GM12875 (cell line): ENCODE data around the gene CD8A.

Source experiments
- H3K4me3 ChIP-seq: one replicate; pipeline ENCODE4 v1.5.1; 2011; ENCODE audit warnings: low read depth, low read length, control low read depth
- TF ChIP-seq, protein P1 (sequence below): IDR thresholded peaks from 2 replicates; pipeline ENCODE4 v1.5.1; 2011; ENCODE audit warnings: low read depth, mild to moderate bottlenecking, control low read depth, inconsistent platforms, low read length, moderate library complexity, borderline replicate concordance; ENCODE audit not compliant: insufficient read depth

CD8A gene

DNA sequence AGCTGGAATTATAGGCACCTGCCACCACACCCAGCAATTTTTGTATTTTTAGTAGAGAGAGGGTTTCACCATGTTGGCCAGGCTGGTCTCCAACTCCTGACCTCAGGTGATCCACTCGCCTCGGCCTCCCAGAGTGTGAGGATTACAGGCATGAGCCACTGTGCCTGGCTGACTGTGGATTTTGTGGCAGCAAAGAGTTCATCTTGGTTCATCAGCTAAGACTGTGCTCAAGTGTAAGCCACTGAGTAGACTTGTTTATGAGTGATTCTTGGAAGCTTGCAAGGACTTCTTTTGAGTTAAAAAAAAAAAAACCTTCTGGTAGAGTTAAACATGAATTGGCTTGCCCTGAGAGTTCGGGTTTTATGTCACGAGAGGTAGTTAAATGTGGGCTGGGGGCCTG is 36.2 kb upstream of the CD8A start:
- TF ChIP-seq, protein P1, sequence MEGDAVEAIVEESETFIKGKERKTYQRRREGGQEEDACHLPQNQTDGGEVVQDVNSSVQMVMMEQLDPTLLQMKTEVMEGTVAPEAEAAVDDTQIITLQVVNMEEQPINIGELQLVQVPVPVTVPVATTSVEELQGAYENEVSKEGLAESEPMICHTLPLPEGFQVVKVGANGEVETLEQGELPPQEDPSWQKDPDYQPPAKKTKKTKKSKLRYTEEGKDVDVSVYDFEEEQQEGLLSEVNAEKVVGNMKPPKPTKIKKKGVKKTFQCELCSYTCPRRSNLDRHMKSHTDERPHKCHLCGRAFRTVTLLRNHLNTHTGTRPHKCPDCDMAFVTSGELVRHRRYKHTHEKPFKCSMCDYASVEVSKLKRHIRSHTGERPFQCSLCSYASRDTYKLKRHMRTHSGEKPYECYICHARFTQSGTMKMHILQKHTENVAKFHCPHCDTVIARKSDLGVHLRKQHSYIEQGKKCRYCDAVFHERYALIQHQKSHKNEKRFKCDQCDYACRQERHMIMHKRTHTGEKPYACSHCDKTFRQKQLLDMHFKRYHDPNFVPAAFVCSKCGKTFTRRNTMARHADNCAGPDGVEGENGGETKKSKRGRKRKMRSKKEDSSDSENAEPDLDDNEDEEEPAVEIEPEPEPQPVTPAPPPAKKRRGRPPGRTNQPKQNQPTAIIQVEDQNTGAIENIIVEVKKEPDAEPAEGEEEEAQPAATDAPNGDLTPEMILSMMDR, result no peak
- no peak overlapping the region for H3K4me3 ChIP-seq

- TF ChIP-seq, protein P1, result no peak
- no peak overlapping the region for H3K4me3 ChIP-seq
Observed at GRCh38 chr2:86825693-86826381, 35.1 kb upstream of the CD8A start.

GRCh38 chr2:86825036-86825692 is 34.5 kb upstream of the CD8A start:
- TF ChIP-seq, protein P1, result no peak
- no peak overlapping the region for H3K4me3 ChIP-seq

DNA sequence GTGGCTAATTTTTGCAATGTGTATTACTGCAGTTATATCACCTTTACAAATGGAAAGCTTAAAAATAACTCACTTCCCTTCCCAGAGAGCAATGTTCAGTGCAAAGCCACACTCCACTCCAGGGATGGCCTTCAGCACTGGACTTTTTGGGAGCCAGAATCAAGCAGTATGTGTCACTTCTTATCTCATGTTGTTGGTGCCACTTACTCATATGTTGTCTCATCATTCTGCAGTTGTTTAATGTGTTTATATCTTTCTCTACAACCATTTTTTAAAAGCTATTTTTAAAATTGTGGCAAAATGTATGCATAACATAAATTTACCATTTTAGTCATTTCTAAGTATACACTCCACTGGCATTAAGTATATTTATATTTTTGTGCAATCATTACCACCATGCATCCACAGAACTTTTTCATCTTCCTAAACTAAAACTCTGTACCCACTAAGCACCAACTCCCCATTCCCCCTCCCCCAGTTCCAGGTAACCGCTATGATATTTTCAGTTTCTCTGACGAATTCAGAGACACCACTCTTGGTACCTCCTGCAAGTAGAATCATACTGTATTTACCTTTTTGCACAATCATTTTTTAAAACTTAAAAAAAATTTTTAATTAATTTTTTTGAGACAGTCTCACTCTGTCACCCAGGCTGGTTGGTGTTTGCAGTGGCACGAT is 32.1 kb upstream of the CD8A start:
- TF ChIP-seq, protein P1, result no peak
- H3K4me3 ChIP-seq, result no peak overlapping the region

GRCh38 chr2:86821842-86822241 is 31.1 kb upstream of the CD8A start:
- TF ChIP-seq, protein P1, result no peak
- no peak overlapping the region for H3K4me3 ChIP-seq

GRCh38 chr2:86821306-86821705 is 30.6 kb upstream of the CD8A start:
- no peak overlapping the region for H3K4me3 ChIP-seq
- TF ChIP-seq, protein P1, result no peak
